ENCODE measurements around the gene PARD3.

The PARD3 gene

GRCh38 chr10:34644224-34644623, 170.9 kb downstream of the PARD3 start:
- DNase-seq, result no peak

- no peak for DNase-seq
These were observed 171.5 kb downstream of the PARD3 start for GRCh38 chr10:34643620-34644019.

GRCh38 chr10:34641913-34642558, 173.1 kb downstream of the PARD3 start:
- no peak for DNase-seq

- no peak for DNase-seq
These were observed 173.8 kb downstream of the PARD3 start for GRCh38 chr10:34641147-34641912.

- peak; percentile 67 to 77 for DNase-seq
These were observed 176.6 kb downstream of the PARD3 start for GRCh38 chr10:34638406-34639054.

GRCh38 chr10:34637418-34637911, 177.6 kb downstream of the PARD3 start:
- peak; percentile 63 to 65 for DNase-seq

GRCh38 chr10:34635111-34635510, 180.0 kb downstream of the PARD3 start:
- no peak for DNase-seq

GRCh38 chr10:34633374-34633773, 181.7 kb downstream of the PARD3 start:
- DNase-seq, result no peak

GRCh38 chr10:34629084-34629483, 186.0 kb downstream of the PARD3 start:
- no peak for DNase-seq

GRCh38 chr10:34628174-34628796, 186.8 kb downstream of the PARD3 start:
- DNase-seq, result no peak

- no peak for DNase-seq
These were observed 187.4 kb downstream of the PARD3 start for GRCh38 chr10:34627741-34628140.

GRCh38 chr10:34627331-34627730, 187.8 kb downstream of the PARD3 start:
- DNase-seq, result no peak

- no peak for DNase-seq
These were observed 188.8 kb downstream of the PARD3 start for GRCh38 chr10:34626158-34626880.

GRCh38 chr10:34624323-34625153, 190.6 kb downstream of the PARD3 start:
- no peak for DNase-seq

- no peak for DNase-seq
These were observed 192.2 kb downstream of the PARD3 start for GRCh38 chr10:34622945-34623344.

GRCh38 chr10:34618611-34619010, 196.5 kb downstream of the PARD3 start:
- DNase-seq, result no peak

GRCh38 chr10:34615770-34616169, 199.3 kb downstream of the PARD3 start:
- DNase-seq, result no peak

GRCh38 chr10:34613491-34613890, 201.6 kb downstream of the PARD3 start:
- DNase-seq, result no peak

- DNase-seq, result no peak
These were observed 202.2 kb downstream of the PARD3 start for GRCh38 chr10:34612938-34613337.

- DNase-seq, result no peak
These were observed 202.7 kb downstream of the PARD3 start for GRCh38 chr10:34612446-34612845.

- DNase-seq, result no peak
These were observed 205.7 kb downstream of the PARD3 start for GRCh38 chr10:34609287-34609940.

All from stimulated activated CD4-positive, alpha-beta T cell treated with anti-CD3 and anti-CD28 coated beads, Interleukin-2, amount 100 ng/mL, for 48 hours (primary cell).